Trophoblast cell (in vitro differentiated cells and primary cell): ENCODE results near the gene CAP1.
A peak's percentile ranks its signal among the peaks of the same experiment; 100 is the strongest.

Experiments used
- DNase-seq, 2 donors: peaks; one replicate each; pipeline ENCODE4 v3.0.0-alpha.2; 2016
- H2AFZ ChIP-seq: 2 replicates; pipeline ENCODE4 v1.6.1; 2013; ENCODE audit warnings: low read length, moderate library complexity, mild to moderate bottlenecking; ENCODE audit not compliant: insufficient read depth, poor library complexity
- H2AK5ac ChIP-seq: 2 replicates; pipeline ENCODE4 v1.6.1; 2013; ENCODE audit warnings: mild to moderate bottlenecking, low read length
- H2BK120ac ChIP-seq: 2 replicates; pipeline ENCODE4 v1.6.1; 2013; ENCODE audit warnings: low read length, mild to moderate bottlenecking, moderate library complexity; ENCODE audit not compliant: insufficient read depth, poor library complexity
- H2BK12ac ChIP-seq: 2 replicates; pipeline ENCODE4 v1.6.1; 2013; ENCODE audit warnings: mild to moderate bottlenecking, low read length, moderate library complexity
- H2BK5ac ChIP-seq: 2 replicates; pipeline ENCODE4 v1.6.1; 2013; ENCODE audit warnings: low read length, low read depth, moderate library complexity, mild to moderate bottlenecking; ENCODE audit not compliant: poor library complexity
- H3K14ac ChIP-seq: 2 replicates; pipeline ENCODE4 v1.6.1; 2013; ENCODE audit warnings: mild to moderate bottlenecking, low read length
- H3K18ac ChIP-seq: 2 replicates; pipeline ENCODE4 v1.6.1; 2013; ENCODE audit warnings: mild to moderate bottlenecking, low read length
- H3K23ac ChIP-seq: 2 replicates; pipeline ENCODE4 v1.6.1; 2013; ENCODE audit warnings: low read length
- H3K27ac ChIP-seq: 2 replicates; pipeline ENCODE4 v1.5.1; 2013; ENCODE audit warnings: low read depth, mild to moderate bottlenecking, inconsistent platforms, low read length, moderate library complexity
- H3K27me3 ChIP-seq: 2 replicates; pipeline ENCODE4 v1.6.1; 2013; ENCODE audit warnings: inconsistent platforms, mild to moderate bottlenecking, low read length, moderate library complexity; ENCODE audit not compliant: insufficient read depth
- H3K36me3 ChIP-seq, 2 experiments: 1 replicate in 1 of 2; 2 replicates in 1 of 2; pipeline ENCODE4 v1.6.1; 2013; ENCODE audit warnings: low read length in 2 of 2, mild to moderate bottlenecking in 2 of 2, moderate library complexity in 1 of 2; ENCODE audit not compliant: insufficient read depth in 2 of 2, control insufficient read depth in 1 of 2
- H3K4ac ChIP-seq: 2 replicates; pipeline ENCODE4 v1.6.1; 2013; ENCODE audit warnings: low read depth, mild to moderate bottlenecking, low read length, moderate library complexity
- H3K4me1 ChIP-seq, 2 experiments: 1 replicate in 1 of 2; 2 replicates in 1 of 2; pipeline ENCODE4 v1.6.1; 2013; ENCODE audit warnings: low read length in 2 of 2, mild to moderate bottlenecking in 2 of 2, moderate library complexity in 1 of 2; ENCODE audit not compliant: insufficient read depth in 2 of 2, control insufficient read depth in 1 of 2
- H3K4me2 ChIP-seq: 2 replicates; pipeline ENCODE4 v1.6.1; 2013; ENCODE audit warnings: inconsistent platforms, mild to moderate bottlenecking, low read length, moderate library complexity
- H3K4me3 ChIP-seq: 2 replicates; pipeline ENCODE4 v1.5.1; 2013; ENCODE audit warnings: mild to moderate bottlenecking, low read depth, low read length, inconsistent platforms
- H3K79me1 ChIP-seq: one replicate; pipeline ENCODE4 v1.6.1; 2013; ENCODE audit warnings: low read length
- H3K79me2 ChIP-seq: 2 replicates; pipeline ENCODE4 v1.6.1; 2013; ENCODE audit warnings: low read length, mild to moderate bottlenecking; ENCODE audit not compliant: control insufficient read depth, insufficient read depth, poor library complexity
- H3K9ac ChIP-seq: 2 replicates; pipeline ENCODE4 v1.6.1; 2013; ENCODE audit warnings: mild to moderate bottlenecking, low read length
- H3K9me3 ChIP-seq: 2 replicates; pipeline ENCODE4 v1.6.1; 2013; ENCODE audit warnings: low read depth, mild to moderate bottlenecking, control low read depth, inconsistent platforms, low read length; ENCODE audit not compliant: insufficient read depth
- H4K12ac ChIP-seq: 2 replicates; pipeline ENCODE4 v1.6.1; 2013; ENCODE audit warnings: low read depth, mild to moderate bottlenecking, low read length, moderate library complexity
- H4K8ac ChIP-seq: 2 replicates; pipeline ENCODE4 v1.6.1; 2013; ENCODE audit warnings: low read depth, mild to moderate bottlenecking, low read length, moderate library complexity
- H4K91ac ChIP-seq: one replicate; pipeline ENCODE4 v1.6.1; 2013; ENCODE audit warnings: low read depth, mild to moderate bottlenecking, low read length, moderate library complexity
- WGBS: extraction: QIAGEN DNeasy Blood & Tissue Kit; methylation state at CpG from one replicate; pipeline ENCODE4 v1.1.7; 2013; ENCODE audit warnings: missing lambda C conversion rate; ENCODE audit not compliant: insufficient read length, insufficient coverage; ENCODE audit errors: extremely low coverage; 5-methylcytosine and 5-hydroxymethylcytosine counted together

The CAP1 gene

GRCh38 chr1:40102038-40102437 lies 61.5 kb downstream of the CAP1 start:
- Histone ChIP-seq H3K4me2 (no peak overlapping the region), H2AK5ac (no peak overlapping the region), H2BK5ac (no peak overlapping the region), H2BK12ac (no peak overlapping the region), H4K91ac (no peak overlapping the region), H3K4me1 (peaks cover 4 to 5% of the 10 kb centered on the region in 2 experiments), H3K27me3 (no peaks in the 10 kb centered on the region), H4K12ac (no peak overlapping the region), H2AFZ (no peak overlapping the region), H4K8ac (no peak overlapping the region), H3K23ac (no peak overlapping the region), H3K18ac (no peak overlapping the region), H3K27ac (no peak overlapping the region), H3K79me1 (no peaks in the 10 kb centered on the region), H3K79me2 (no peaks in the 10 kb centered on the region), H3K14ac (no peak overlapping the region), H3K9ac (no peak overlapping the region), H3K36me3 (no peaks in the 10 kb centered on the region), H3K4ac (no peak overlapping the region), H3K9me3 (peaks cover 1% of the 10 kb centered on the region), H2BK120ac (no peak overlapping the region), H3K4me3 (no peak overlapping the region)
- no CpG with 5 or more reads among the region's 1 CpG for WGBS
- no peak for DNase-seq

GRCh38 chr1:40102896-40103295 lies 62.4 kb downstream of the CAP1 start:
- DNase-seq: no peak
- H2AK5ac ChIP-seq: no peak overlapping the region
- H3K36me3 ChIP-seq: no peaks in the 10 kb centered on the region
- H2BK5ac ChIP-seq: no peak overlapping the region
- no peak overlapping the region for H4K12ac ChIP-seq
- no peak overlapping the region for H3K14ac ChIP-seq
- no peak overlapping the region for H3K18ac ChIP-seq
- no peak overlapping the region for H4K91ac ChIP-seq
- WGBS: no CpG with 5 or more reads among the region's 3 CpGs
- H2AFZ ChIP-seq: no peak overlapping the region
- no peak overlapping the region for H3K4me2 ChIP-seq
- H4K8ac ChIP-seq: no peak overlapping the region
- H3K27ac ChIP-seq: no peak overlapping the region
- H2BK120ac ChIP-seq: no peak overlapping the region
- no peak overlapping the region for H2BK12ac ChIP-seq
- H3K27me3 ChIP-seq: no peaks in the 10 kb centered on the region
- peaks cover 0 to 3% of the 10 kb centered on the region in 2 experiments for H3K4me1 ChIP-seq
- no peaks in the 10 kb centered on the region for H3K79me2 ChIP-seq
- no peak overlapping the region for H3K4me3 ChIP-seq
- no peaks in the 10 kb centered on the region for H3K79me1 ChIP-seq
- H3K23ac ChIP-seq: no peak overlapping the region
- H3K4ac ChIP-seq: no peak overlapping the region
- H3K9ac ChIP-seq: no peak overlapping the region
- H3K9me3 ChIP-seq: peaks cover 1% of the 10 kb centered on the region

GRCh38 chr1:40105028-40105427 lies 64.5 kb downstream of the CAP1 start:
- no peak overlapping the region for H3K18ac ChIP-seq

GRCh38 chr1:40107290-40107959 lies 66.9 kb downstream of the CAP1 start:
- no peak overlapping the region for H2AFZ ChIP-seq
- no peak overlapping the region for H3K14ac ChIP-seq
- no peaks in the 10 kb centered on the region for H3K36me3 ChIP-seq
- H3K27ac ChIP-seq: peak overlapping the region; percentile 33
- no peaks in the 10 kb centered on the region for H3K27me3 ChIP-seq
- no peak overlapping the region for H4K91ac ChIP-seq
- no peak overlapping the region for H3K4ac ChIP-seq
- no peak overlapping the region for H4K8ac ChIP-seq
- H2BK12ac ChIP-seq: no peak overlapping the region
- H4K12ac ChIP-seq: no peak overlapping the region
- no CpG with 5 or more reads among the region's 6 CpGs for WGBS
- H3K18ac ChIP-seq: no peak overlapping the region
- H2AK5ac ChIP-seq: no peak overlapping the region
- H3K4me3 ChIP-seq: no peak overlapping the region
- peak overlapping the region; percentile 35 for H3K4me2 ChIP-seq
- peaks cover 0 to 3% of the 10 kb centered on the region in 2 experiments for H3K4me1 ChIP-seq
- no peak overlapping the region for H2BK120ac ChIP-seq
- H2BK5ac ChIP-seq: no peak overlapping the region
- no peaks in the 10 kb centered on the region for H3K79me1 ChIP-seq
- no peak overlapping the region for H3K23ac ChIP-seq
- H3K79me2 ChIP-seq: no peaks in the 10 kb centered on the region
- no peak overlapping the region for H3K9ac ChIP-seq
- peak; percentile 72 to 90 for DNase-seq
- peaks cover 1% of the 10 kb centered on the region for H3K9me3 ChIP-seq

More at GRCh38 chr1:40105028-40105427, 64.5 kb downstream of the CAP1 start:
- Histone ChIP-seq H3K14ac (no peak overlapping the region), H3K4me2 (no peak overlapping the region), H3K79me1 (no peaks in the 10 kb centered on the region), H4K12ac (no peak overlapping the region), H3K4ac (no peak overlapping the region), H2BK12ac (no peak overlapping the region), H3K23ac (no peak overlapping the region), H2BK5ac (no peak overlapping the region), H4K8ac (no peak overlapping the region), H2AK5ac (no peak overlapping the region), H2AFZ (no peak overlapping the region), H3K9me3 (peaks cover 1% of the 10 kb centered on the region), H2BK120ac (no peak overlapping the region), H3K79me2 (no peaks in the 10 kb centered on the region), H3K27ac (no peak overlapping the region), H3K36me3 (no peaks in the 10 kb centered on the region), H3K27me3 (no peaks in the 10 kb centered on the region), H3K4me1 (peaks cover 0 to 3% of the 10 kb centered on the region in 2 experiments), H3K4me3 (no peak overlapping the region), H4K91ac (no peak overlapping the region), H3K9ac (no peak overlapping the region)
- no CpG with 5 or more reads among the region's 1 CpG for WGBS
- DNase-seq: no peak
